H9 (cell line): ENCODE data around the gene OR2F1. TPM values are rescaled to one million over a fixed set of nuclear protein-coding genes. Genes with fewer than 3 reads are reported as not detected.

Experiments used
- DNase-seq: peaks from one replicate; pipeline ENCODE4 v3.0.0-alpha.2; 2017
- H2AFZ ChIP-seq: one replicate; pipeline ENCODE4 v1.6.1; 2013; ENCODE audit warnings: mild to moderate bottlenecking, low read length, control low read depth, moderate library complexity
- H2AK5ac ChIP-seq: 2 replicates; pipeline ENCODE4 v1.6.1; 2013; ENCODE audit warnings: low read length, control low read depth, mixed read lengths; ENCODE audit not compliant: insufficient read length
- H2BK120ac ChIP-seq: one replicate; pipeline ENCODE4 v1.6.1; 2013; ENCODE audit warnings: low read depth, mild to moderate bottlenecking, low read length, control low read depth, inconsistent platforms; ENCODE audit not compliant: poor library complexity, severe bottlenecking
- H2BK12ac ChIP-seq: 2 replicates; pipeline ENCODE4 v1.6.1; 2013; ENCODE audit warnings: low read length, control low read depth, mixed read lengths, low read depth; ENCODE audit not compliant: insufficient read length
- H2BK15ac ChIP-seq: 2 replicates; pipeline ENCODE4 v1.6.1; 2013; ENCODE audit warnings: low read depth, low read length, control low read depth
- H2BK20ac ChIP-seq: one replicate; pipeline ENCODE4 v1.6.1; 2013; ENCODE audit warnings: low read depth, mild to moderate bottlenecking, low read length, control low read depth, inconsistent platforms; ENCODE audit not compliant: poor library complexity, severe bottlenecking
- H2BK5ac ChIP-seq: 2 replicates; pipeline ENCODE4 v1.6.1; 2013; ENCODE audit warnings: low read length, control low read depth, mixed read lengths; ENCODE audit not compliant: insufficient read length
- H3K14ac ChIP-seq: 2 replicates; pipeline ENCODE4 v1.6.1; 2013; ENCODE audit warnings: low read length, control low read depth; ENCODE audit not compliant: insufficient read depth
- H3K18ac ChIP-seq: 2 replicates; pipeline ENCODE4 v1.6.1; 2013; ENCODE audit warnings: low read depth, mild to moderate bottlenecking, mixed read lengths, low read length, control low read depth; ENCODE audit not compliant: insufficient read length
- H3K23ac ChIP-seq: 2 replicates; pipeline ENCODE4 v1.6.1; 2013; ENCODE audit warnings: low read length, control low read depth, mixed read lengths, low read depth; ENCODE audit not compliant: insufficient read length
- H3K23me2 ChIP-seq: 2 replicates; pipeline ENCODE4 v1.6.1; 2013; ENCODE audit warnings: low read depth, mild to moderate bottlenecking, mixed read lengths, low read length, control low read depth; ENCODE audit not compliant: insufficient read length, poor library complexity, severe bottlenecking
- H3K27ac ChIP-seq: 2 replicates; pipeline ENCODE4 v1.5.1; 2013; ENCODE audit warnings: low read length, control low read depth, mixed read lengths, low read depth; ENCODE audit not compliant: insufficient read length
- H3K27me3 ChIP-seq: 2 replicates; pipeline ENCODE4 v1.6.1; 2013; ENCODE audit warnings: low read length, control low read depth, inconsistent platforms; ENCODE audit not compliant: insufficient read depth
- H3K4ac ChIP-seq: 2 replicates; pipeline ENCODE4 v1.6.1; 2013; ENCODE audit warnings: low read depth, mild to moderate bottlenecking, control low read depth, inconsistent platforms, low read length, moderate library complexity
- H3K4me1 ChIP-seq: 2 replicates; pipeline ENCODE4 v1.6.1; 2013; ENCODE audit warnings: low read length, control low read depth, inconsistent platforms; ENCODE audit not compliant: insufficient read depth
- H3K4me2 ChIP-seq: 2 replicates; pipeline ENCODE4 v1.6.1; 2013; ENCODE audit warnings: low read length, control low read depth, mixed read lengths; ENCODE audit not compliant: insufficient read length, insufficient read depth
- H3K56ac ChIP-seq: 2 replicates; pipeline ENCODE4 v1.6.1; 2013; ENCODE audit warnings: low read depth, mild to moderate bottlenecking, mixed read lengths, low read length, control low read depth; ENCODE audit not compliant: insufficient read length
- H3K79me1 ChIP-seq: 2 replicates; pipeline ENCODE4 v1.6.1; 2013; ENCODE audit warnings: low read depth, mild to moderate bottlenecking, moderate library complexity, low read length, control low read depth, inconsistent platforms; ENCODE audit not compliant: insufficient read depth, poor library complexity, severe bottlenecking
- H3K79me2 ChIP-seq: 2 replicates; pipeline ENCODE4 v1.6.1; 2013; ENCODE audit warnings: low read length, control low read depth, inconsistent platforms; ENCODE audit not compliant: insufficient read depth
- H3K9ac ChIP-seq: 2 replicates; pipeline ENCODE4 v1.6.1; 2013; ENCODE audit warnings: low read length, control low read depth, mixed read lengths; ENCODE audit not compliant: insufficient read length; ENCODE audit errors: extremely low read depth
- H3K9me3 ChIP-seq: one replicate; pipeline ENCODE4 v1.6.1; 2013; ENCODE audit warnings: low read depth, low read length, inconsistent platforms; ENCODE audit not compliant: control insufficient read depth
- H3T11ph ChIP-seq: one replicate; pipeline ENCODE4 v1.6.1; 2013; ENCODE audit warnings: mild to moderate bottlenecking, low read length, control low read depth, inconsistent platforms
- H4K20me1 ChIP-seq: one replicate; pipeline ENCODE4 v1.6.1; 2013; ENCODE audit not compliant: control insufficient read depth, insufficient read length, insufficient read depth
- H4K5ac ChIP-seq: 2 replicates; pipeline ENCODE4 v1.6.1; 2013; ENCODE audit warnings: low read depth, mild to moderate bottlenecking, mixed read lengths, low read length, control low read depth; ENCODE audit not compliant: insufficient read length
- H4K8ac ChIP-seq: replicated peaks from 2 replicates; pipeline ENCODE4 v1.6.1; 2013; ENCODE audit warnings: low read length, control low read depth, mixed read lengths, low read depth; ENCODE audit not compliant: insufficient read length
- H4K91ac ChIP-seq: 2 replicates; pipeline ENCODE4 v1.6.1; 2013; ENCODE audit warnings: low read depth, mild to moderate bottlenecking, moderate library complexity, mixed read lengths, low read length, control low read depth; ENCODE audit not compliant: insufficient read length
- H3K27ac Mint-ChIP-seq, 3 experiments: 2 replicates in 2 of 3; 3 replicates in 1 of 3; pipeline ENCODE4 v1.8.0; 2020 to 2021; ENCODE audit warnings: mixed read lengths in 3 of 3, mild to moderate bottlenecking in 1 of 3, moderate library complexity in 1 of 3
- H3K27me3 Mint-ChIP-seq: 2 replicates; pipeline ENCODE4 v1.8.0; 2021; ENCODE audit warnings: low read depth, mild to moderate bottlenecking, moderate library complexity, mixed read lengths
- H3K36me3 Mint-ChIP-seq, 3 experiments: 2 replicates in 2 of 3; 3 replicates in 1 of 3; pipeline ENCODE4 v1.8.0; 2020 to 2021; ENCODE audit warnings: low read depth in 3 of 3, mixed read lengths in 3 of 3; ENCODE audit not compliant: insufficient read depth in 1 of 3
- H3K4me1 Mint-ChIP-seq, 2 experiments: 2 replicates each; pipeline ENCODE4 v1.8.0; 2020; ENCODE audit warnings: mixed read lengths in 2 of 2
- H3K4me3 Mint-ChIP-seq, 2 experiments: 2 replicates in 1 of 2; 3 replicates in 1 of 2; pipeline ENCODE4 v1.8.0; 2020 to 2021; ENCODE audit warnings: mild to moderate bottlenecking in 2 of 2, mixed read lengths in 2 of 2, moderate library complexity in 1 of 2
- H3K9me3 Mint-ChIP-seq, 2 experiments: 2 replicates in 1 of 2; 3 replicates in 1 of 2; pipeline ENCODE4 v1.8.0; 2020; ENCODE audit warnings: mild to moderate bottlenecking in 2 of 2, mixed read lengths in 2 of 2, moderate library complexity in 1 of 2
- WGBS: extraction: QIAGEN DNeasy Blood & Tissue Kit; methylation state at CpG from one replicate; pipeline ENCODE4 v1.1.7; 2013; ENCODE audit warnings: missing lambda C conversion rate, low lambda C conversion rate, mixed read lengths; ENCODE audit not compliant: insufficient read length; ENCODE audit errors: extremely low coverage; 5-methylcytosine and 5-hydroxymethylcytosine counted together
- total RNA-seq: library from RNA; stranded (reverse); gene quantifications from 2 replicates; pipeline ENCODE4 v1.2.1, GENCODE V29; 2021
- TF ChIP-seq, protein P1 (sequence below): fragments of 200-600 bp; sonication (generic); conservative IDR thresholded peaks from 3 replicates; pipeline ENCODE4 v1.8.0; 2021; ENCODE audit warnings: antibody characterized with exemption, mild to moderate bottlenecking

Gene OR2F1
- total RNA-seq, 1 experiment from 2014 or later = not detected

DNA sequence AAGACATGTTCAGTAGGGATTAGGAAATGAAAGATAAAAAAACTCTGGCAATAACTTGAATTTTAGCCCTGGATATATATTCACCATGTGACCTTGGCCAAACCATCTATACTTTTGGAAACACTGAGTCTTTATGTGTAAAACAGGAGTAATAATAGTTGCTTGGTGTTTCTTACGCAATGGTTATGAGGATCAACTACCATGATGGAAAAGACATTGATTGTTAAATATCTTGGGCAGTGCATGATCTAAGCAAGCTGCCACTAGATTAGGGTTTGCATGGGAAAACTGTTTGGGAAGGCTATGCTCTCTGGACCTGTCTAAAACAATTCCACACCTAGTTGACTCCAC is 52.0 kb downstream of the OR2F1 start:
- no peaks in the 10 kb centered on the region for H3K79me2 ChIP-seq
- H3K4me1 ChIP-seq = no peaks in the 10 kb centered on the region
- no peak overlapping the region for H3K56ac ChIP-seq
- no peak overlapping the region for H2AFZ ChIP-seq
- no peaks in the 10 kb centered on the region for H4K20me1 ChIP-seq
- H3K9me3 ChIP-seq = peaks cover 12% of the 10 kb centered on the region
- H3K36me3 Mint-ChIP-seq = peaks cover 12 to 22% (median 18%) of the 10 kb centered on the region in 3 experiments
- H3K9me3 Mint-ChIP-seq = peaks cover 32 to 35% of the 10 kb centered on the region in 2 experiments
- H2BK12ac ChIP-seq = no peak overlapping the region
- no peaks in the 10 kb centered on the region for H3K79me1 ChIP-seq
- no peak overlapping the region for H2BK20ac ChIP-seq
- H4K8ac ChIP-seq = no peak overlapping the region
- H2BK5ac ChIP-seq = no peak overlapping the region
- no peak for DNase-seq
- H4K5ac ChIP-seq = no peak overlapping the region
- no peak overlapping the region for H3K9ac ChIP-seq
- H3K27ac Mint-ChIP-seq = no peak overlapping the region
- no peak overlapping the region for H3K14ac ChIP-seq
- no peak overlapping the region for H4K91ac ChIP-seq
- H3T11ph ChIP-seq = no peak overlapping the region
- no peak overlapping the region for H2BK15ac ChIP-seq
- no peak overlapping the region for H3K4ac ChIP-seq
- H3K4me2 ChIP-seq = no peak overlapping the region
- TF ChIP-seq, protein P1, sequence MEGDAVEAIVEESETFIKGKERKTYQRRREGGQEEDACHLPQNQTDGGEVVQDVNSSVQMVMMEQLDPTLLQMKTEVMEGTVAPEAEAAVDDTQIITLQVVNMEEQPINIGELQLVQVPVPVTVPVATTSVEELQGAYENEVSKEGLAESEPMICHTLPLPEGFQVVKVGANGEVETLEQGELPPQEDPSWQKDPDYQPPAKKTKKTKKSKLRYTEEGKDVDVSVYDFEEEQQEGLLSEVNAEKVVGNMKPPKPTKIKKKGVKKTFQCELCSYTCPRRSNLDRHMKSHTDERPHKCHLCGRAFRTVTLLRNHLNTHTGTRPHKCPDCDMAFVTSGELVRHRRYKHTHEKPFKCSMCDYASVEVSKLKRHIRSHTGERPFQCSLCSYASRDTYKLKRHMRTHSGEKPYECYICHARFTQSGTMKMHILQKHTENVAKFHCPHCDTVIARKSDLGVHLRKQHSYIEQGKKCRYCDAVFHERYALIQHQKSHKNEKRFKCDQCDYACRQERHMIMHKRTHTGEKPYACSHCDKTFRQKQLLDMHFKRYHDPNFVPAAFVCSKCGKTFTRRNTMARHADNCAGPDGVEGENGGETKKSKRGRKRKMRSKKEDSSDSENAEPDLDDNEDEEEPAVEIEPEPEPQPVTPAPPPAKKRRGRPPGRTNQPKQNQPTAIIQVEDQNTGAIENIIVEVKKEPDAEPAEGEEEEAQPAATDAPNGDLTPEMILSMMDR = no peak
- H3K27ac ChIP-seq = no peak overlapping the region
- no peaks in the 10 kb centered on the region; the same call in none of the 2 replicates for H3K27me3 Mint-ChIP-seq
- no peaks in the 10 kb centered on the region for H3K23me2 ChIP-seq
- no peak overlapping the region for H2AK5ac ChIP-seq
- no peaks in the 10 kb centered on the region for H3K4me1 Mint-ChIP-seq
- no peaks in the 10 kb centered on the region for H3K27me3 ChIP-seq
- H2BK120ac ChIP-seq = no peak overlapping the region
- H3K4me3 Mint-ChIP-seq = no peak overlapping the region
- H3K18ac ChIP-seq = no peak overlapping the region
- WGBS = no CpG with 5 or more reads among the region's 1 CpG
- H3K23ac ChIP-seq = no peak overlapping the region
